Stimulated activated CD4-positive, alpha-beta T cell treated with anti-CD3 and anti-CD28 coated beads, Interleukin-1b, Interleukin-23, amount 100 ng/mL, for 1 hour (primary cell): Measurements from ENCODE around the gene CCDC138.

Source experiments
- DNase-seq, 2 donors: peaks; one replicate each; pipeline ENCODE4 v3.0.0-alpha.2; 2020; ENCODE audit warnings: low read depth in 2 of 2

CCDC138 gene

GRCh38 chr2:108894766-108895165 is 108.2 kb downstream of the CCDC138 start:
- DNase-seq: no peak

- DNase-seq: no peak
These were observed 108.6 kb downstream of the CCDC138 start for GRCh38 chr2:108895188-108895587.

GRCh38 chr2:108896741-108897140 is 110.2 kb downstream of the CCDC138 start:
- no peak for DNase-seq

- no peak for DNase-seq
These were observed 111.9 kb downstream of the CCDC138 start for GRCh38 chr2:108898315-108899082.

GRCh38 chr2:108904680-108905079 is 118.1 kb downstream of the CCDC138 start:
- no peak for DNase-seq

- DNase-seq: no peak
These were observed 118.6 kb downstream of the CCDC138 start for GRCh38 chr2:108905176-108905575.

- no peak for DNase-seq
These were observed 119.3 kb downstream of the CCDC138 start for GRCh38 chr2:108905906-108906305.

GRCh38 chr2:108906403-108907077 is 120.0 kb downstream of the CCDC138 start:
- DNase-seq: no peak

- no peak for DNase-seq
These were observed 121.5 kb downstream of the CCDC138 start for GRCh38 chr2:108907822-108908712.

- no peak for DNase-seq
These were observed 122.1 kb downstream of the CCDC138 start for GRCh38 chr2:108908713-108909070.

- no peak for DNase-seq
These were observed 122.8 kb downstream of the CCDC138 start for GRCh38 chr2:108909275-108909823.

- DNase-seq: no peak
These were observed 123.5 kb downstream of the CCDC138 start for GRCh38 chr2:108910011-108910431.

GRCh38 chr2:108910541-108911396 is 124.2 kb downstream of the CCDC138 start:
- no peak for DNase-seq

GRCh38 chr2:108911401-108911800 is 124.8 kb downstream of the CCDC138 start:
- no peak for DNase-seq

GRCh38 chr2:108911807-108912628 is 125.4 kb downstream of the CCDC138 start:
- no peak for DNase-seq

GRCh38 chr2:108912629-108912902 is 126.0 kb downstream of the CCDC138 start:
- no peak for DNase-seq

GRCh38 chr2:108916122-108916795 is 129.7 kb downstream of the CCDC138 start:
- no peak for DNase-seq

GRCh38 chr2:108916796-108917421 is 130.3 kb downstream of the CCDC138 start:
- no peak for DNase-seq

GRCh38 chr2:108917526-108917925 is 131.0 kb downstream of the CCDC138 start:
- no peak for DNase-seq
